CD4-positive, alpha-beta memory T cell (primary cell): Measurements from ENCODE around the gene USP53. TPM values are rescaled to one million over a fixed set of nuclear protein-coding genes. Genes with fewer than 3 reads are reported as not detected.
"Not testable (repeated sequence)": the region's sequence is repeated elsewhere in the genome, so short reads cannot be mapped to it uniquely, and the experiment has no call there.

ENCODE experiments used
- CTCF ChIA-PET: fragments of 350-600 bp; sonication (Branson Sonifier 250); formaldehyde crosslinking; loops from one replicate; lab custom pipeline; 2021; ENCODE audit warnings: inconsistent platforms; ENCODE audit not compliant: partially characterized antibody; lab: Charles Lee
- POLR2A ChIA-PET: fragments of 350-600 bp; sonication (Branson Sonifier 250); formaldehyde crosslinking; loops from one replicate; lab custom pipeline; 2021; ENCODE audit not compliant: partially characterized antibody; lab: Charles Lee
- DNase-seq, 5 donors: peaks; one replicate each; pipeline versions ENCODE4 v3.0.0 to v3.0.0-alpha.2; 2020 to 2022; ENCODE audit warnings: mixed read lengths in 1 of 5
- H3K27ac ChIP-seq: one replicate; pipeline ENCODE4 v1.7.0; 2013; ENCODE audit warnings: low read depth, low read length
- H3K27me3 ChIP-seq: 2 replicates; pipeline ENCODE4 v1.7.0; 2013; ENCODE audit warnings: mild to moderate bottlenecking, low read length, moderate library complexity; ENCODE audit not compliant: insufficient read depth
- H3K36me3 ChIP-seq: 2 replicates; pipeline ENCODE4 v1.7.0; 2013; ENCODE audit warnings: mild to moderate bottlenecking, low read length, moderate library complexity; ENCODE audit not compliant: insufficient read depth
- H3K4me1 ChIP-seq: 2 replicates; pipeline ENCODE4 v1.7.0; 2013; ENCODE audit warnings: mild to moderate bottlenecking, low read length, moderate library complexity; ENCODE audit not compliant: insufficient read depth
- H3K4me3 ChIP-seq, 2 donors: one replicate each; pipeline ENCODE4 v1.7.0; 2013; ENCODE audit warnings: low read length in 2 of 2, mild to moderate bottlenecking in 1 of 2
- H3K9me3 ChIP-seq, 2 donors: one replicate each; pipeline ENCODE4 v1.7.0; 2013; ENCODE audit warnings: low read length in 2 of 2, control low read depth in 1 of 2; ENCODE audit not compliant: control insufficient read depth in 1 of 2
- H3K27ac Mint-ChIP-seq, 7 donors: one replicate each; pipeline ENCODE4 v1.8.0; 2020 to 2021; ENCODE audit warnings: mixed read lengths in 7 of 7, mild to moderate bottlenecking in 6 of 7, inconsistent platforms in 3 of 7, moderate library complexity in 3 of 7
- H3K27me3 Mint-ChIP-seq, 2 donors: one replicate each; pipeline ENCODE4 v1.8.0; 2020 to 2021; ENCODE audit warnings: mixed read lengths in 2 of 2
- H3K36me3 Mint-ChIP-seq, 2 donors: one replicate each; pipeline ENCODE4 v1.8.0; 2020 to 2021; ENCODE audit warnings: mixed read lengths in 2 of 2, inconsistent platforms in 1 of 2, mild to moderate bottlenecking in 1 of 2
- H3K4me1 Mint-ChIP-seq, 4 donors: one replicate each; pipeline ENCODE4 v1.8.0; 2020 to 2021; ENCODE audit warnings: mixed read lengths in 4 of 4, mild to moderate bottlenecking in 1 of 4
- H3K4me3 Mint-ChIP-seq, 8 donors: one replicate each; pipeline ENCODE4 v1.8.0; 2020 to 2021; ENCODE audit warnings: mixed read lengths in 8 of 8, mild to moderate bottlenecking in 7 of 8, moderate library complexity in 6 of 8, inconsistent platforms in 3 of 8
- H3K9me3 Mint-ChIP-seq, 8 donors: one replicate each; pipeline ENCODE4 v1.8.0; 2020 to 2021; ENCODE audit warnings: mixed read lengths in 8 of 8, mild to moderate bottlenecking in 5 of 8, inconsistent platforms in 3 of 8, moderate library complexity in 1 of 8
- intact Hi-C: fragments of 100-400 bp; cut with micrococcal nuclease; formaldehyde crosslinking; loops from one replicate; pipeline ENCODE4 v1.15.1; 2023
- polyA plus RNA-seq, 2 donors: library from polyadenylated mRNA; unstranded; fragments of 300-500 nt; fragmentation: Illumina TruSeq; gene quantifications; one replicate each; pipeline ENCODE4 v1.2.3, GENCODE V29; 2021
- total RNA-seq, 2 experiments: library from RNA; stranded (reverse); gene quantifications; one replicate each; pipeline ENCODE4 v1.2.3, GENCODE V29; 2021

Gene USP53
- total and polyA plus RNA-seq, 4 experiments from 2014 or later = 5.3 to 28.9 (median 21.4) TPM

DNA sequence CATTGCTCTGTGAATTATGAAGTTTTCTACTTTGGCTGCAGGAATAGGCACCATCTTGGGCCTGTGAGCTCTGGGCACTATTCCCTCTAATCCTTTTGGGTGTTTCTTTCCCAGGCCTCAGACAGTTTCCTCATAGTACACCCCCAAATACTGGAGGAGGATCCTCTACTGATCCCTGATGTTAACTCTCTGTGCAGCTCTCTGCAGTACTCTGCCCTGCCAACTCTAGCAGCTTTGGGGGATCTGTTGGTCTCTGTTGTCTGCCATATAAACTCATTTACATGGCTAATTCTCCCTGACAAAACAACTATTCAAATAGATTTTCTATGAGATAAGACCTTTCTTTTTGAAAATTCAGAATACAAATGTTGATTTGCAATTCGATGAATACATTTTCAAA is 29.9 kb downstream of the USP53 start:
- no peaks in the 10 kb centered on the region for H3K9me3 Mint-ChIP-seq
- H3K9me3 ChIP-seq = no peaks in the 10 kb centered on the region
- intact Hi-C loops = no loop called here
- no peak for DNase-seq
- peaks cover 9% of the 10 kb centered on the region for H3K4me1 ChIP-seq
- H3K27ac Mint-ChIP-seq = no peak overlapping the region
- no peak overlapping the region for H3K4me3 ChIP-seq
- POLR2A ChIA-PET = interaction anchor here (1.4 kb wide), 1 partner anchor 30 kb away, joined by 4 read pairs; the partner anchor contains the start of gene USP53
- H3K27me3 ChIP-seq = no peaks in the 10 kb centered on the region
- peaks cover 9 to 16% (median 10%) of the 10 kb centered on the region in 4 donors for H3K4me1 Mint-ChIP-seq
- no peak overlapping the region for H3K27ac ChIP-seq
- no peaks in the 10 kb centered on the region for H3K27me3 Mint-ChIP-seq
- no peak overlapping the region for H3K4me3 Mint-ChIP-seq
- CTCF ChIA-PET = interaction anchor here (2.2 kb wide), 1 partner anchor 201 kb away, joined by 5 read pairs; no protein-coding TSS in a partner anchor
- H3K36me3 Mint-ChIP-seq = peaks cover 30 to 37% of the 10 kb centered on the region in 2 donors
- peaks cover 14% of the 10 kb centered on the region for H3K36me3 ChIP-seq

DNA sequence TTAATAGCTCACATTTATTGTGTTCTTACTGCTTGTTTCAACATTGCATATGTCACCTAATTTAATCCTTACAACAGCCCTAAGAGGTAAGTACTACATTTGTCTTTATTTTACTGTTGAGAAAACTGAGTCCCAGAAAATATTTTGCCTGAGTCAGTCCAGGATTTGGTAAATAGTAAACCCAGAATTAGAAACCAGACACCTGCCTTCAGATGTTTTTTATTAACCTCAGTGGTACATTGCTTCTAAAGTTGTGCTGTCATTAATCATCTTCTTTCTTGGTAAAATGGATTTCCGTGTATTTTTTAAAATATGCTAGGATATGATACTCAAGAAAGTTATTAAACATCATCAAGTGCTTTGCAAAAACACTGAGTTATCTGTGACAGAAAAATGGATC is 31.4 kb downstream of the USP53 start:
- Histone ChIP-seq H3K27me3 (no peaks in the 10 kb centered on the region), H3K9me3 (no peaks in the 10 kb centered on the region), H3K4me3 (no peak overlapping the region), H3K4me1 (no peaks in the 10 kb centered on the region), H3K36me3 (peaks cover 19% of the 10 kb centered on the region), H3K27ac (no peak overlapping the region)
- ChIA-PET POLR2A (interaction anchor here (1.4 kb wide), 1 partner anchor 32 kb away, joined by 4 read pairs; the partner anchor contains the start of gene USP53), CTCF (no interaction called here)
- no peaks in the 10 kb centered on the region for H3K27me3 Mint-ChIP-seq
- H3K27ac Mint-ChIP-seq = no peak overlapping the region
- H3K4me3 Mint-ChIP-seq = no peak overlapping the region
- no peak for DNase-seq
- H3K4me1 Mint-ChIP-seq = peaks cover 0 to 9% (median 0%) of the 10 kb centered on the region in 4 donors
- intact Hi-C loops = no loop called here
- peaks cover 31 to 42% of the 10 kb centered on the region in 2 donors for H3K36me3 Mint-ChIP-seq
- no peaks in the 10 kb centered on the region for H3K9me3 Mint-ChIP-seq

DNA sequence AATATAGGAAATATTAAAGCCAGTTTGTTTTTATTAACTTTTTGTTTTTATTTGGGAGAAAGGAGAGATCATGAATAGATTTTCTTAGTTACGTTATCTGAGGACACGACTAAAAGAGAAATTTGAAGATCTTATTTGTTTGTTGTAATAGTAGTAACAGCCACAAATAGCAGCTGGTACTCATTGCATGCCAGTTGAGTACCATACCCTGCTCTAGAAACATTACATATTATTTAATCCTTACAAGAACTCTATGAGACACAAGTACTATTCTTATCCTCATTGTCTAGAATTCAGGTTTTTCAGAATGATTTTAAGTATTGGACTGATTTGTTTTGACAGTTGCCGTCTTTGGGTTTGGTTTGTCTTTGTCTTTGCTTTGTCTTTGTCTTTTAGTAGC is 31.8 kb downstream of the USP53 start:
- Mint-ChIP-seq H3K36me3 (peaks cover 29 to 42% of the 10 kb centered on the region in 2 donors), H3K27ac (peak overlapping the region in 1 of 7 donors; percentile 5), H3K4me3 (no peak overlapping the region), H3K27me3 (no peaks in the 10 kb centered on the region), H3K4me1 (peaks cover 0 to 11% (median 0%) of the 10 kb centered on the region in 4 donors), H3K9me3 (no peaks in the 10 kb centered on the region)
- ChIA-PET POLR2A (no interaction called here), CTCF (no interaction called here)
- intact Hi-C loops = no loop called here
- Histone ChIP-seq H3K4me3 (no peak overlapping the region), H3K27ac (no peak overlapping the region), H3K9me3 (no peaks in the 10 kb centered on the region), H3K27me3 (no peaks in the 10 kb centered on the region), H3K4me1 (no peaks in the 10 kb centered on the region), H3K36me3 (peaks cover 16% of the 10 kb centered on the region)
- DNase-seq = no peak

DNA sequence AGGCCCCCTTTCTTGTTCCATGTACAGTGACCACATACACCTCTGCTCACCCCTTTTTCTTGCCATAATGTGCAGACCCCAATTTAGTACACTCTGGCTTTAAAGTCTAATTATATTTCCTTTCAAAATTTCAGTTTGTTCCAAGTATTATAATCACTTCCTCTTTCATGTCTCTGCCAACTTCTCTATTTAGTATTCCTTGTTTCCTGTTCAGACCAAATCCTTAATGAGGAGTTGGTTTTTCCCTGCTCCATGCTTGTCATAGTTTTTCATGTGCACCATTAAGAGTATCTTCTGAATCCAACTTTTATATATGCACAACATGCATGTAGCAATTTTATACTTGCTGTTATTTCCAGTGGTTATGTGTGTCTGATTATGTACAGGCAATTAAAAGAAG is 32.3 kb downstream of the USP53 start:
- Mint-ChIP-seq H3K9me3 (no peaks in the 10 kb centered on the region), H3K27ac (peak overlapping the region in 2 of 7 donors; percentile 5 to 50), H3K4me1 (peaks cover 0 to 11% (median 0%) of the 10 kb centered on the region in 4 donors), H3K27me3 (no peaks in the 10 kb centered on the region), H3K4me3 (no peak overlapping the region), H3K36me3 (peaks cover 28 to 40% of the 10 kb centered on the region in 2 donors)
- intact Hi-C loops = no loop called here
- Histone ChIP-seq H3K36me3 (peaks cover 12% of the 10 kb centered on the region), H3K4me1 (no peaks in the 10 kb centered on the region), H3K27me3 (no peaks in the 10 kb centered on the region), H3K9me3 (no peaks in the 10 kb centered on the region), H3K27ac (no peak overlapping the region), H3K4me3 (no peak overlapping the region)
- ChIA-PET POLR2A (no interaction called here), CTCF (no interaction called here)
- no peak for DNase-seq

DNA sequence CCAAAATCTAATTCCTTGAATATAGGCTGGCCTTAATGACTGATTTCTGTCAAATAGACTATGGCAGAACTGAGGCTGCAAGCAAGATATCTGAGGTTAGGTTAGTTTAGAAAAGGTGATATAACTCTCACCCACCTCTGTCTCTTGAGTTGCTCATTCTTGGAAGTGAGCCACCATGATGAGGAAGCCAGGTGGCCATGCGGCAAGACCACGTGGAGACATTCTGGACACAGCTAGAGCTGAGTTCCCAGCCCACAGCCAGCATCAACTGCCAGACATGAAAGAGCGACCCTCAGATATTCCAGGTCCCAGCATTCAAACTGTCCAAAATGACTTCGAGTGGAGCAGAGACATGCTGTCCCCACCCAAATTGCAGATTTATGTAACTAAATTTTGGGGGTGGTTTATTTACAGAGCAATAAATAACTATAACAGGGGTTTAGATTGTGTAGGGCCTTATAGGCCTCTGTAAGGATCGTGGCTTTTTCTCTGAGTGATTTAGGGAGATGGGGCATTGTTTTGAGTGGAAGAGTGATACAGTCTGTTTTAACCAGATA is 33.7 kb downstream of the USP53 start:
- Histone ChIP-seq H3K9me3 (no peaks in the 10 kb centered on the region), H3K4me3 (no peak overlapping the region), H3K27ac (no peak overlapping the region), H3K27me3 (no peaks in the 10 kb centered on the region), H3K4me1 (no peaks in the 10 kb centered on the region), H3K36me3 (peaks cover 15% of the 10 kb centered on the region)
- intact Hi-C loops = no loop called here
- POLR2A ChIA-PET = no interaction called here
- peak overlapping the region in 1 of 7 donors; percentile 14 for H3K27ac Mint-ChIP-seq
- peaks cover 37 to 42% of the 10 kb centered on the region in 2 donors for H3K36me3 Mint-ChIP-seq
- no peak for DNase-seq
- no peaks in the 10 kb centered on the region for H3K27me3 Mint-ChIP-seq
- CTCF ChIA-PET = no interaction called here
- peaks cover 0 to 11% (median 0%) of the 10 kb centered on the region in 4 donors for H3K4me1 Mint-ChIP-seq
- no peak overlapping the region for H3K4me3 Mint-ChIP-seq
- no peaks in the 10 kb centered on the region for H3K9me3 Mint-ChIP-seq

DNA sequence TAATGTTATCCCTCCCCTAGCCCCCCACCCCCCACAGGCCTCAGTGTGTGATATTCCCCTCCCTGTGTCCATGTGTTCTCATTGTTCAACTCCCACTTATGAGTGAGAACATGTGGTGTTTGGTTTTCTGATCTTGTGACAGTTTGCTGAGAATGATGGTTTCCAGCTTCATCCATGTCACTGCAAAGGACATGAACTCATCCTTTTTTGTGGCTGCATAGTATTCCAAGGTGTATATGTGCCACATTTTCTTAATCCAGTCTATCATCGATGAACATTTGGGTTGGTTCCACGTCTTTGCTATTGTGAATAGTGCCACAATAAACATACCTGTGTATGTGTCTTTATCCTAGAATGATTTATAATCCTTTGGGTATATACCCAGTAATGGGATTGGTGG is 38.5 kb downstream of the USP53 start:
- H3K4me1 ChIP-seq, POLR2A ChIA-PET, intact Hi-C loops, H3K4me3 Mint-ChIP-seq, CTCF ChIA-PET, H3K9me3 ChIP-seq, H3K27me3 Mint-ChIP-seq, H3K27me3 ChIP-seq, H3K4me1 Mint-ChIP-seq, H3K27ac Mint-ChIP-seq, H3K4me3 ChIP-seq, H3K27ac ChIP-seq, DNase-seq: not testable (repeated sequence)
- H3K36me3 ChIP-seq = peaks cover 18% of the 10 kb centered on the region
- H3K9me3 Mint-ChIP-seq = peaks cover 3 to 15% (median 7%) of the 10 kb centered on the region in 8 donors
- H3K36me3 Mint-ChIP-seq = peaks cover 66 to 68% of the 10 kb centered on the region in 2 donors

DNA sequence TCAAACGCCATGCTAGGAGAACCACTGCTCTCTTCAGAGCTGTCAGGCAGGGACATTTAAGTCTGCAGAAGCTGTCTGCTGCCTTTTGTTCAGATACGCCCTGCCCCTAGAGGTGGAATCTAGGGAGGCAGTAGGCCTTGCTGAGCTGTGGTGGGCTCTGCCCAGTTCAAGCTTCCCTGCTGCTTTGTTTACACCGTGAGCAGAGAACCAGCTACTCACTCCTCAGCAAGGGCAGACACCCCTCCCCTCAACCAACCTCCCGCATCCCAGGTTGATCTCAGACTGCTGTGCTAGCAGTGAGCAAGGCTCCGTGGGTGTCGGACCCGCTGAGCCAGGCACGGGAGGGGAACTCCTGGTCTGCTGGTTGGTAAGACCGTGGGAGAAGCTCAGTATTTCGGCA is 42.7 kb downstream of the USP53 start:
- H3K27me3 ChIP-seq, H3K4me3 Mint-ChIP-seq, H3K4me1 ChIP-seq, H3K27ac ChIP-seq, H3K9me3 ChIP-seq, CTCF ChIA-PET, H3K27me3 Mint-ChIP-seq, H3K4me1 Mint-ChIP-seq, H3K4me3 ChIP-seq, H3K27ac Mint-ChIP-seq, DNase-seq, intact Hi-C loops, POLR2A ChIA-PET: not testable (repeated sequence)
- H3K36me3 Mint-ChIP-seq = peaks cover 62 to 67% of the 10 kb centered on the region in 2 donors
- H3K36me3 ChIP-seq = peaks cover 21% of the 10 kb centered on the region
- H3K9me3 Mint-ChIP-seq = peaks cover 3 to 15% (median 7%) of the 10 kb centered on the region in 8 donors
